Neural progenitor cell (in vitro differentiated cells): ENCODE measurements around the gene SEBOX. TPM values are rescaled to one million over a fixed set of nuclear protein-coding genes. Genes with fewer than 3 reads are reported as not detected.

Experiments used
- DNase-seq: peaks from one replicate; pipeline ENCODE4 v3.0.0-alpha.2; 2016; ENCODE audit warnings: low spot score
- H2AFZ ChIP-seq: fragments of 200-600 bp; sonication (generic); replicated peaks from 2 replicates; pipeline ENCODE4 v1.6.1; 2016; ENCODE audit warnings: antibody characterized with exemption
- H3F3A ChIP-seq: fragments of 200-600 bp; sonication (generic); 2 replicates; pipeline ENCODE4 v1.6.1; 2016; ENCODE audit warnings: antibody characterized with exemption, low read depth
- H3K27ac ChIP-seq: fragments of 200-600 bp; sonication (generic); 2 replicates; pipeline ENCODE4 v1.5.1; 2016; ENCODE audit warnings: mild to moderate bottlenecking
- H3K27me3 ChIP-seq: fragments of 200-600 bp; sonication (generic); 2 replicates; pipeline ENCODE4 v1.6.1; 2016; ENCODE audit warnings: mild to moderate bottlenecking, moderate library complexity
- H3K36me3 ChIP-seq: fragments of 200-600 bp; sonication (generic); 2 replicates; pipeline ENCODE4 v1.5.1; 2016
- H3K4me1 ChIP-seq: fragments of 200-600 bp; sonication (generic); 2 replicates; pipeline ENCODE4 v1.6.1; 2016; ENCODE audit warnings: mixed run types
- H3K4me2 ChIP-seq: fragments of 200-600 bp; sonication (generic); 2 replicates; pipeline ENCODE4 v1.6.1; 2016
- H3K4me3 ChIP-seq: fragments of 200-600 bp; sonication (generic); 2 replicates; pipeline ENCODE4 v1.5.1; 2016
- H3K79me2 ChIP-seq: fragments of 200-600 bp; sonication (generic); 2 replicates; pipeline ENCODE4 v1.6.1; 2016; ENCODE audit warnings: low read depth
- H3K9ac ChIP-seq: fragments of 200-600 bp; sonication (generic); 2 replicates; pipeline ENCODE4 v1.6.1; 2016
- H3K9me3 ChIP-seq: fragments of 200-600 bp; sonication (generic); 2 replicates; pipeline ENCODE4 v1.5.1; 2016; ENCODE audit warnings: low read depth
- H4K20me1 ChIP-seq: fragments of 200-600 bp; sonication (generic); 2 replicates; pipeline ENCODE4 v1.6.1; 2016; ENCODE audit warnings: low read depth
- H3K27ac Mint-ChIP-seq: 3 replicates; pipeline ENCODE4 v1.8.0; 2021; ENCODE audit warnings: mixed read lengths
- H3K27me3 Mint-ChIP-seq: 2 replicates; pipeline ENCODE4 v1.8.0; 2022; ENCODE audit warnings: low read depth, mild to moderate bottlenecking, inconsistent platforms, moderate library complexity, mixed read lengths; ENCODE audit not compliant: insufficient read depth
- H3K36me3 Mint-ChIP-seq: 3 replicates; pipeline ENCODE4 v1.8.0; 2021; ENCODE audit warnings: mixed read lengths
- H3K4me1 Mint-ChIP-seq: 3 replicates; pipeline ENCODE4 v1.8.0; 2021; ENCODE audit warnings: mixed read lengths
- H3K4me3 Mint-ChIP-seq: 3 replicates; pipeline ENCODE4 v1.8.0; 2021; ENCODE audit warnings: mild to moderate bottlenecking, moderate library complexity, mixed read lengths
- H3K9me3 Mint-ChIP-seq: 3 replicates; pipeline ENCODE4 v1.8.0; 2020; ENCODE audit warnings: mixed read lengths
- CTCF ChIP-seq: fragments of 200-600 bp; sonication (generic); IDR thresholded peaks from 2 replicates; pipeline ENCODE4 v1.5.1; 2017; ENCODE audit warnings: antibody characterized with exemption, mild to moderate bottlenecking
- EZH2 ChIP-seq: fragments of 200-600 bp; sonication (generic); IDR thresholded peaks from 2 replicates; pipeline ENCODE4 v1.6.1; 2017; ENCODE audit warnings: antibody characterized with exemption, mild to moderate bottlenecking, moderate library complexity
- EZH2phosphoT487 ChIP-seq: fragments of 200-600 bp; sonication (generic); IDR thresholded peaks from 2 replicates; pipeline ENCODE4 v1.6.1; 2017; ENCODE audit warnings: antibody characterized with exemption
- total RNA-seq: library from RNA; depleted of rRNA; stranded (reverse); fragments of >200 nt; gene quantifications from 2 replicates; pipeline ENCODE4 v1.2.3, GENCODE V29; 2015; ENCODE audit warnings: low replicate concordance

SEBOX gene
- total RNA-seq, 1 donor from 2014 or later, result not detected

GRCh38 chr17:28327031-28327607 lies 37.9 kb downstream of the SEBOX start:
- H3K9me3 ChIP-seq, result no peaks in the 10 kb centered on the region
- Mint-ChIP-seq H3K36me3 (peaks cover 22% of the 10 kb centered on the region), H3K4me1 (peaks cover 33% of the 10 kb centered on the region), H3K27me3 (peaks cover 2% of the 10 kb centered on the region), H3K9me3 (no peaks in the 10 kb centered on the region), H3K27ac (no peak overlapping the region), H3K4me3 (no peak overlapping the region)
- H4K20me1 ChIP-seq, result peaks cover 55% of the 10 kb centered on the region
- no peak overlapping the region for H3K27ac ChIP-seq
- no peak for TF ChIP-seq CTCF
- no peak for TF ChIP-seq EZH2
- no peak for TF ChIP-seq EZH2phosphoT487
- H3K79me2 ChIP-seq, result peaks cover 65% of the 10 kb centered on the region
- H3K9ac ChIP-seq, result no peak overlapping the region
- no peak overlapping the region for H3K4me2 ChIP-seq
- H3F3A ChIP-seq, result peaks cover 37% of the 10 kb centered on the region
- peaks cover 4% of the 10 kb centered on the region for H3K36me3 ChIP-seq
- H3K4me3 ChIP-seq, result no peak overlapping the region
- H3K27me3 ChIP-seq, result no peaks in the 10 kb centered on the region
- peaks cover 7% of the 10 kb centered on the region for H3K4me1 ChIP-seq
- DNase-seq, result no peak
- no peak overlapping the region for H2AFZ ChIP-seq

- no peak overlapping the region for H2AFZ ChIP-seq
- no peaks in the 10 kb centered on the region for H3K27me3 ChIP-seq
- DNase-seq, result no peak
- H4K20me1 ChIP-seq, result peaks cover 65% of the 10 kb centered on the region
- H3K9me3 ChIP-seq, result no peaks in the 10 kb centered on the region
- H3K4me3 ChIP-seq, result no peak overlapping the region
- no peak overlapping the region for H3K9ac ChIP-seq
- H3F3A ChIP-seq, result peaks cover 35% of the 10 kb centered on the region
- no peak overlapping the region for H3K27ac Mint-ChIP-seq
- TF ChIP-seq EZH2phosphoT487, result no peak
- no peak for TF ChIP-seq EZH2
- TF ChIP-seq CTCF, result no peak
- peaks cover 42% of the 10 kb centered on the region for H3K4me1 Mint-ChIP-seq
- no peak overlapping the region for H3K4me3 Mint-ChIP-seq
- H3K27me3 Mint-ChIP-seq, result peaks cover 2% of the 10 kb centered on the region
- no peak overlapping the region for H3K4me2 ChIP-seq
- H3K79me2 ChIP-seq, result peaks cover 76% of the 10 kb centered on the region
- H3K27ac ChIP-seq, result no peak overlapping the region
- peaks cover 4% of the 10 kb centered on the region for H3K36me3 ChIP-seq
- peaks cover 24% of the 10 kb centered on the region for H3K36me3 Mint-ChIP-seq
- no peaks in the 10 kb centered on the region for H3K9me3 Mint-ChIP-seq
- peaks cover 11% of the 10 kb centered on the region for H3K4me1 ChIP-seq
Observed at GRCh38 chr17:28326114-28326513, 38.9 kb downstream of the SEBOX start.

- TF ChIP-seq EZH2phosphoT487 (no peak), EZH2 (no peak), CTCF (no peak)
- H3K4me1 ChIP-seq, result peaks cover 20% of the 10 kb centered on the region
- H3K9me3 ChIP-seq, result no peaks in the 10 kb centered on the region
- no peaks in the 10 kb centered on the region for H3K27me3 Mint-ChIP-seq
- H3K4me3 Mint-ChIP-seq, result no peak overlapping the region
- peaks cover 4% of the 10 kb centered on the region for H3K36me3 ChIP-seq
- peaks cover 27% of the 10 kb centered on the region for H3F3A ChIP-seq
- no peaks in the 10 kb centered on the region for H3K27me3 ChIP-seq
- H3K4me2 ChIP-seq, result no peak overlapping the region
- no peak overlapping the region for H3K4me3 ChIP-seq
- peaks cover 50% of the 10 kb centered on the region for H3K4me1 Mint-ChIP-seq
- H3K27ac Mint-ChIP-seq, result no peak overlapping the region
- no peak overlapping the region for H3K9ac ChIP-seq
- H3K36me3 Mint-ChIP-seq, result peaks cover 31% of the 10 kb centered on the region
- no peak overlapping the region for H2AFZ ChIP-seq
- peaks cover 85% of the 10 kb centered on the region for H3K79me2 ChIP-seq
- no peaks in the 10 kb centered on the region for H3K9me3 Mint-ChIP-seq
- peaks cover 73% of the 10 kb centered on the region for H4K20me1 ChIP-seq
- DNase-seq, result no peak
- H3K27ac ChIP-seq, result peak overlapping the region; percentile 34
Observed at GRCh38 chr17:28325211-28325610, 39.8 kb downstream of the SEBOX start.
